HepG2 (cell line): ENCODE results near the gene BTN1A1. TPM values are rescaled to one million over a fixed set of nuclear protein-coding genes. Genes with fewer than 3 reads are reported as not detected.

Experiments used
- ATF3 ChIP-seq: sonication (generic); formaldehyde crosslinking; IDR thresholded peaks from 2 replicates; pipeline ENCODE4 v1.4.0; 2020; ENCODE audit warnings: missing genetic modification reagents
- ATF7-NPFF ChIP-seq: sonication (generic); formaldehyde crosslinking; IDR thresholded peaks from 2 replicates; pipeline ENCODE4 v1.8.1; 2023; ENCODE audit warnings: mild to moderate bottlenecking, low read depth, missing genetic modification reagents, moderate library complexity
- CREM ChIP-seq, 2 experiments: sonication (generic) in 1 of 2; formaldehyde crosslinking in 1 of 2; IDR thresholded peaks; 2 replicates each; pipeline versions ENCODE4 v1.4.0 to v1.6.1; 2016 to 2020; ENCODE audit warnings: antibody characterized with exemption in 1 of 2, mild to moderate bottlenecking in 1 of 2, missing genetic modification reagents in 1 of 2
- ESRRA ChIP-seq: sonication (generic); formaldehyde crosslinking; IDR thresholded peaks from 2 replicates; pipeline ENCODE4 v1.5.1; 2020; ENCODE audit warnings: mild to moderate bottlenecking, low read depth, missing genetic modification reagents
- FOXP4 ChIP-seq: sonication (generic); formaldehyde crosslinking; IDR thresholded peaks from 2 replicates; pipeline ENCODE4 v1.4.0; 2020; ENCODE audit warnings: missing genetic modification reagents
- GATAD2A ChIP-seq: IDR thresholded peaks from 2 replicates; pipeline ENCODE4 v1.6.1; 2016
- IRF1 ChIP-seq: sonication (generic); formaldehyde crosslinking; IDR thresholded peaks from 2 replicates; pipeline ENCODE4 v1.4.0; 2020; ENCODE audit warnings: low read depth, mild to moderate bottlenecking, missing genetic modification reagents
- KDM5A ChIP-seq: fragments of 200-600 bp; sonication (generic); IDR thresholded peaks from 2 replicates; pipeline ENCODE4 v1.7.0; 2018; ENCODE audit warnings: antibody characterized with exemption, mild to moderate bottlenecking, low read length, borderline replicate concordance
- KMT2B ChIP-seq: IDR thresholded peaks from 2 replicates; pipeline ENCODE4 v1.6.1; 2016; ENCODE audit warnings: missing genetic modification reagents, missing compliant biosample characterization
- NCOA2 ChIP-seq: sonication (generic); formaldehyde crosslinking; IDR thresholded peaks from 2 replicates; pipeline ENCODE4 v1.8.0; 2022; ENCODE audit warnings: inconsistent platforms
- NR2F2 ChIP-seq: IDR thresholded peaks from 2 replicates; pipeline ENCODE4 v1.6.1; 2012; ENCODE audit warnings: low read depth, inconsistent platforms, borderline replicate concordance
- PAXIP1 ChIP-seq: sonication (generic); formaldehyde crosslinking; conservative IDR thresholded peaks from 2 replicates; pipeline ENCODE4 v1.4.0; 2020; ENCODE audit warnings: mild to moderate bottlenecking, missing genetic modification reagents, moderate library complexity
- TFDP1 ChIP-seq: IDR thresholded peaks from 2 replicates; pipeline ENCODE4 v1.6.1; 2016; ENCODE audit warnings: missing compliant biosample characterization, missing genetic modification reagents, borderline replicate concordance
- ZNF331 ChIP-seq: sonication (generic); formaldehyde crosslinking; IDR thresholded peaks from 2 replicates; pipeline ENCODE4 v1.4.0; 2020; ENCODE audit warnings: missing genetic modification reagents
- ZNF503 ChIP-seq: sonication (generic); formaldehyde crosslinking; IDR thresholded peaks from 2 replicates; pipeline ENCODE4 v1.4.0; 2020; ENCODE audit warnings: missing genetic modification reagents
- ZNF639 ChIP-seq: conservative IDR thresholded peaks from 2 replicates; pipeline ENCODE4 v1.6.1; 2018; ENCODE audit warnings: missing genetic modification reagents
- ZNF652 ChIP-seq: IDR thresholded peaks from 2 replicates; pipeline ENCODE4 v1.6.1; 2016; ENCODE audit warnings: low read depth, borderline replicate concordance
- ZNF75D ChIP-seq: sonication (generic); formaldehyde crosslinking; IDR thresholded peaks from 2 replicates; pipeline ENCODE4 v1.8.1; 2023; ENCODE audit warnings: missing genetic modification reagents, mild to moderate bottlenecking, borderline replicate concordance
- polyA plus RNA-seq, 8 experiments: library from polyadenylated mRNA; depleted of rRNA in 3 of 8; stranded (reverse) in 7 of 8; unstranded in 1 of 8; fragments of >200 nt; fragmentation: Illumina TruSeq in 4 of 8; extraction: Trizol in 4 of 8; gene quantifications; 2 replicates each; pipeline versions ENCODE4 v1.2.1 to v1.2.3, GENCODE V29; 2011 to 2016; ENCODE audit warnings: low read depth in 4 of 8, missing spikeins in 1 of 8, mixed read lengths in 1 of 8; ENCODE audit not compliant: insufficient read depth in 1 of 8
- total RNA-seq, 5 experiments: library from RNA; depleted of rRNA; stranded (reverse); fragments of >200 nt; fragmentation: Illumina TruSeq; extraction: Trizol; gene quantifications; 2 replicates each; pipeline ENCODE4 v1.2.3, GENCODE V29; 2016; ENCODE audit warnings: low read depth in 1 of 5

The BTN1A1 gene
- total and polyA plus RNA-seq, 2 of the 13 experiments (the other 11 are each of a cell fraction or from before 2014, with no cell fraction given): 0.04 TPM; not detected in 1

GRCh38 chr6:26553264-26553634 is 53.1 kb downstream of the BTN1A1 start (continued):
- TF ChIP-seq IRF1 (CRISPR knock-in tag): no peak
- no peak for TF ChIP-seq ATF7-NPFF
- no peak for TF ChIP-seq ZNF75D
- TF ChIP-seq CREM (IDR thresholded peaks at IDR 0.05): peak; percentile 52; the same call in 1 of the 2 replicates
- TF ChIP-seq CREM (CRISPR knock-in tag; IDR thresholded peaks at IDR 0.05): no peak
- TF ChIP-seq NR2F2: peak; percentile 27
- 0 out of 2 replicates have a peak, but pooled peaks have one; percentile 16 for TF ChIP-seq ATF3 (CRISPR knock-in tag)
- TF ChIP-seq FOXP4 (CRISPR knock-in tag): peak; percentile 14; the same call in 1 of the 2 replicates
- TF ChIP-seq KMT2B (CRISPR knock-in tag): peak; percentile 67; the same call in 1 of the 2 replicates
- TF ChIP-seq NCOA2 (CRISPR knock-in tag): 0 out of 2 replicates have a peak, but pooled peaks have one; percentile 15
- peak; percentile 78; the same call in 1 of the 2 replicates for TF ChIP-seq ZNF331 (CRISPR knock-in tag)
- peak; percentile 14; the same call in 1 of the 2 replicates for TF ChIP-seq ESRRA (CRISPR knock-in tag)
- no peak for TF ChIP-seq ZNF503 (CRISPR knock-in tag)
- 0 out of 2 replicates have a peak, but pooled peaks have one; percentile 40 for TF ChIP-seq PAXIP1 (CRISPR knock-in tag)
- peak; percentile 54; the same call in 1 of the 2 replicates for TF ChIP-seq TFDP1 (CRISPR knock-in tag)
- peak; percentile 32; the same call in 1 of the 2 replicates for TF ChIP-seq ZNF639 (CRISPR knock-in tag)
- TF ChIP-seq GATAD2A (CRISPR knock-in tag): peak; percentile 69; the same call in 1 of the 2 replicates
- peak; percentile 73; the same call in 1 of the 2 replicates for TF ChIP-seq KDM5A
- 0 out of 2 replicates have a peak, but pooled peaks have one; percentile 13 for TF ChIP-seq ZNF652
